Lung (tissue), 12 donors: Measurements from ENCODE around the gene ZFYVE21. TPM values are rescaled to one million over a fixed set of nuclear protein-coding genes. Genes with fewer than 3 reads are reported as not detected.

Experiments used
- ATAC-seq: fragments of 200-7000 bp; cut with Tn5 transposase; one replicate; pipeline ENCODE4 v1.9.1; 2020; ENCODE audit warnings: moderate number of reproducible peaks; ENCODE audit not compliant: insufficient read depth, low FRiP score
- DNase-seq, 3 donors: peaks; one replicate each; pipeline ENCODE4 v3.0.0-alpha.2; 2013 to 2017
- H3K27ac ChIP-seq, 2 donors: one replicate each; pipeline ENCODE4 v1.5.1; 2013; ENCODE audit warnings: mild to moderate bottlenecking in 2 of 2, moderate library complexity in 2 of 2, control low read depth in 1 of 2, inconsistent platforms in 1 of 2, low read depth in 1 of 2, low read length in 1 of 2
- H3K27me3 ChIP-seq, 3 donors: one replicate each; pipeline ENCODE4 v1.5.1; 2013; ENCODE audit warnings: low read length in 2 of 3; ENCODE audit not compliant: control insufficient read depth in 3 of 3, insufficient read depth in 3 of 3
- H3K36me3 ChIP-seq, 4 donors: one replicate each; pipeline ENCODE4 v1.5.1; 2013; ENCODE audit warnings: low read length in 4 of 4, mild to moderate bottlenecking in 1 of 4, moderate library complexity in 1 of 4; ENCODE audit not compliant: control insufficient read depth in 4 of 4, insufficient read depth in 4 of 4
- H3K4me1 ChIP-seq, 5 donors: one replicate each; pipeline ENCODE4 v1.5.1; 2013; ENCODE audit warnings: low read length in 5 of 5, mild to moderate bottlenecking in 2 of 5, moderate library complexity in 1 of 5; ENCODE audit not compliant: control insufficient read depth in 5 of 5, insufficient read depth in 5 of 5
- H3K4me3 ChIP-seq: one replicate; pipeline ENCODE4 v1.5.1; 2013; ENCODE audit warnings: mild to moderate bottlenecking, control low read depth, moderate library complexity
- H3K9ac ChIP-seq, 2 donors: one replicate each; pipeline ENCODE4 v1.5.1; 2013; ENCODE audit warnings: low read length in 2 of 2, control low read depth in 1 of 2; ENCODE audit not compliant: insufficient read depth in 1 of 2
- H3K9me3 ChIP-seq, 4 donors: one replicate each; pipeline ENCODE4 v1.5.1; 2013; ENCODE audit warnings: low read length in 3 of 4, mild to moderate bottlenecking in 1 of 4, moderate library complexity in 1 of 4; ENCODE audit not compliant: control insufficient read depth in 4 of 4, insufficient read depth in 3 of 4
- WGBS, 2 donors: extraction: QIAGEN DNeasy Blood & Tissue Kit; methylation state at CpG; one replicate each; pipeline ENCODE4 v1.1.7; 2013; 5-methylcytosine and 5-hydroxymethylcytosine counted together
- polyA plus RNA-seq, 2 donors: library from polyadenylated mRNA; stranded (reverse); fragments of 200-250 nt; gene quantifications; one replicate each; pipeline ENCODE4 v1.2.1, GENCODE V29; 2013
- total RNA-seq, 2 donors: library from RNA; depleted of rRNA in 1 of 2; stranded (reverse); fragments of >200 nt in 1 of 2; gene quantifications; one replicate each; pipeline ENCODE4 v1.2.1, GENCODE V29; 2014 to 2021
- TF ChIP-seq, protein P1 (sequence below): IDR thresholded peaks from 2 replicates; pipeline ENCODE4 v1.5.1; 2012; ENCODE audit warnings: mild to moderate bottlenecking; ENCODE audit errors: control extremely low read depth, extremely low read depth
- donor health status: control.
- donor health status: control.
- donor health status: Bipolar disorder and iron deficiency.
- donor health status: healthy.
- donor health status: DM: yes; HTN: yes; CAD: no.

Gene ZFYVE21
- total and polyA plus RNA-seq, 4 donors, result 39.4 to 68.3 (median 47.5) TPM

DNA sequence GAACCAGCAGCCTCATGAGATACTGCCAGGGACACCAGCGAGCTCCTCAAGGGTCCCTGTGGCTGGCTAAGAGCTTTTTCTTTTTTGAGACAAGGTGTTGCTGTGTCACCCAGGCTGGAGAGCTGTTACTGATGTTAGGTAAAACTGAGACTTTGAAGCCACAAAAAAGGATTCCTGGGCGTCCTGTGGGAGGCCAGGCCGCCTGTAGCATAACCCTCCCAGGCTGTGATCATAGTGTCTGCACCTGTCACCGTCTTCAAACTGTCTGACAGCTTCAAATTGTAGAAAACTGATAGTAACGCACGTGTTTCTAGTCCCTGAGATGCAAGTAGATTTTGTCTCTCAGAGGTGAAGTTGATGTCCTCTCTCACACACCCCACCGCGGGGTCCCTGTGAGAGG is 4.1 kb downstream of the ZFYVE21 start:
- Histone ChIP-seq H3K4me1 (peaks cover 2 to 35% (median 9%) of the 10 kb centered on the region in 5 donors), H3K9me3 (no peaks in the 10 kb centered on the region), H3K9ac (no peak overlapping the region), H3K4me3 (no peak overlapping the region), H3K36me3 (peaks cover 0 to 3% (median 0%) of the 10 kb centered on the region in 4 donors), H3K27ac (no peak overlapping the region), H3K27me3 (no peaks in the 10 kb centered on the region)
- TF ChIP-seq, protein P1, sequence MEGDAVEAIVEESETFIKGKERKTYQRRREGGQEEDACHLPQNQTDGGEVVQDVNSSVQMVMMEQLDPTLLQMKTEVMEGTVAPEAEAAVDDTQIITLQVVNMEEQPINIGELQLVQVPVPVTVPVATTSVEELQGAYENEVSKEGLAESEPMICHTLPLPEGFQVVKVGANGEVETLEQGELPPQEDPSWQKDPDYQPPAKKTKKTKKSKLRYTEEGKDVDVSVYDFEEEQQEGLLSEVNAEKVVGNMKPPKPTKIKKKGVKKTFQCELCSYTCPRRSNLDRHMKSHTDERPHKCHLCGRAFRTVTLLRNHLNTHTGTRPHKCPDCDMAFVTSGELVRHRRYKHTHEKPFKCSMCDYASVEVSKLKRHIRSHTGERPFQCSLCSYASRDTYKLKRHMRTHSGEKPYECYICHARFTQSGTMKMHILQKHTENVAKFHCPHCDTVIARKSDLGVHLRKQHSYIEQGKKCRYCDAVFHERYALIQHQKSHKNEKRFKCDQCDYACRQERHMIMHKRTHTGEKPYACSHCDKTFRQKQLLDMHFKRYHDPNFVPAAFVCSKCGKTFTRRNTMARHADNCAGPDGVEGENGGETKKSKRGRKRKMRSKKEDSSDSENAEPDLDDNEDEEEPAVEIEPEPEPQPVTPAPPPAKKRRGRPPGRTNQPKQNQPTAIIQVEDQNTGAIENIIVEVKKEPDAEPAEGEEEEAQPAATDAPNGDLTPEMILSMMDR, result no peak
- WGBS, 2 donors, result 90 to 93% methylated on average over 8 of the region's 8 CpGs
- ATAC-seq, result no peak
- DNase-seq, result no peak

DNA sequence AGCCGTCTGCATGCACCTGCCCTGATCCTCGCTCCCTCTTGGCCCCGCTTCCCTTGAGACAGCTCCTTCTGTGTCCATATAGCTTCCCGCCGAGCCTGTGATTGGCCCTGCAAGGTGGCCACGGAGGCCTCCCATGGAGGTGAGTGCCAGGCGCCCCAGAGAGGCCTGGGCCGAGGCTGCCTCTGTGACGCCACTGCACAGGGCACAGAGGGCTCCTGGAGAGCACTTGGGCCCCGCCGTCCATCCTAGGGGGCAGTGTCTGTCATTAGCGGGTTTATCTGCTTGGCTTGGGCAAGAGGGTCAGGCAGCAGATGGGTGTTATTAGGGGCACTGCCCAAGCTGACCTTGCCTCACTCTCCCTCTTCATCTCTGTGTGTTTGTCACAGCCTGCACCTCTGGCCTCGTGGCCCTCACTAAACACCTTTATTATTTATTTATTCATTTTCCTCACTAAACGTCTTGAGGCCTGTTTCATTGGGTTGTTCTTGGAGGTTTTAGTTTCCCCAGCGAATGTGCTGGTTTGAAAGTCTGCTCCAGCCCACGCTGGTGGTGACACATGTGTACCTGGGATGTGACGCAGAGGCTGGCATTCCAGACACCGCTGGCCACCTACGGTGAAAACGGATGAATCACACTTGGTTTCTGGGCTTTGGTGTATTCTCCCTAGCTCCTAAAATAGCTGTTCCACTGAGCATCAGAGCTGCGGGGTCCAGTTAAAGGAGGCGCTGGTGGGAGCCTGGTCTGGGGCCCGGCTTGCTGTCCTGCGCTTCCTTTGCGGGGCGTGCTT is 5.9 kb downstream of the ZFYVE21 start:
- TF ChIP-seq, protein P1, result no peak
- no peak overlapping the region for H3K27ac ChIP-seq
- H3K36me3 ChIP-seq, result peaks cover 0 to 5% (median 0%) of the 10 kb centered on the region in 4 donors
- H3K27me3 ChIP-seq, result no peaks in the 10 kb centered on the region
- no peak for DNase-seq
- H3K9ac ChIP-seq, result no peak overlapping the region
- H3K4me3 ChIP-seq, result no peak overlapping the region
- 91% methylated on average over 26 of the region's 26 CpGs for WGBS, 2 donors
- peaks cover 2 to 31% (median 9%) of the 10 kb centered on the region in 5 donors for H3K4me1 ChIP-seq
- H3K9me3 ChIP-seq, result peaks cover 0 to 2% (median 0%) of the 10 kb centered on the region in 4 donors
- no peak for ATAC-seq

DNA sequence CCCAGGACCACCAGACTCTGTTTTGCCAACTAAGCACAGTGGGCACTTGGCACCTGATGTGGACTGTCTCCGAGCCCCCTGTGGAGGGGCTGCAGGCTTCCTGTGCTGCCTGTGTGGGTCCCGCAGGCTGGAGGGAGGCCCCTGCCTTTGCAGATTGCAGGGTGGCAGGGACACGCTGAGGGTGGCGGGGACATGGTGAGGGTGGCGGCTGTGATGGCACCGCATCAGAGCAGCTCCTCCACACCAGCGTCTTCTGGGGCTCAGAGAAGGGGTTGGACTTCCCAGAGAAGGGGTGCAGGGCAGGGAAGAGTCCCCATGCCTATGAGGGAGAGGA is 8.1 kb downstream of the ZFYVE21 start:
- no peak overlapping the region for H3K9ac ChIP-seq
- TF ChIP-seq, protein P1, result no peak
- DNase-seq, result no peak
- no peak for ATAC-seq
- H3K9me3 ChIP-seq, result peaks cover 0 to 2% (median 0%) of the 10 kb centered on the region in 4 donors
- peaks cover 2 to 16% (median 7%) of the 10 kb centered on the region in 5 donors for H3K4me1 ChIP-seq
- H3K27me3 ChIP-seq, result no peaks in the 10 kb centered on the region
- 88 to 89% methylated on average over 7 of the region's 7 CpGs for WGBS, 2 donors
- peaks cover 0 to 12% (median 2%) of the 10 kb centered on the region in 4 donors for H3K36me3 ChIP-seq
- peak overlapping the region; percentile 27 to 69 for H3K27ac ChIP-seq
- no peak overlapping the region for H3K4me3 ChIP-seq
